Measurements from ENCODE around the gene AKNA. TPM values are rescaled to one million over a fixed set of nuclear protein-coding genes. Genes with fewer than 3 reads are reported as not detected.

The AKNA gene
- total RNA-seq, 1 experiment from 2014 or later, result 20.6 TPM

GRCh38 chr9:114411452-114411851, 23.7 kb upstream of the AKNA start:
- ChIA-PET CTCF (no interaction called here), RAD21 (ENCODE audit: low non-redundant PET in 1 of 2, low total read pairs in 2 of 2, uncharacterized antibody in 2 of 2, unreplicated experiment in 2 of 2) (no interaction called here), POLR2A (no interaction called here)
- no peaks in the 10 kb centered on the region for H3K27me3 ChIP-seq (ENCODE audit: insufficient read depth, low read length)
- H2AFZ ChIP-seq (ENCODE audit: low read depth, low read length, poor library complexity, severe bottlenecking), result no peak overlapping the region
- no peak overlapping the region for H3K27ac ChIP-seq (ENCODE audit: low read depth, low read length)
- no peaks in the 10 kb centered on the region for H4K20me1 ChIP-seq (ENCODE audit: insufficient read depth)
- H3K36me3 ChIP-seq (ENCODE audit: control insufficient read depth in 1 of 2, insufficient read depth in 2 of 2, low read length in 2 of 2), result no peaks in the 10 kb centered on the region
- no peaks in the 10 kb centered on the region for H3K9me3 ChIP-seq (ENCODE audit: control insufficient read depth in 1 of 2, insufficient read depth in 1 of 2, low read depth in 1 of 2, low read length in 2 of 2)
- H3K9ac ChIP-seq (ENCODE audit: low read length), result no peak overlapping the region
- ATAC-seq (no peak), DNase-seq (ENCODE audit: low read depth, low spot score) (no peak)
- no TSS peak for BruUV-seq (replicated peaks)
- no peaks in the 10 kb centered on the region for H3K9me2 ChIP-seq (ENCODE audit: insufficient read depth)
- TF ChIP-seq EGR1 (IDR thresholded peaks at IDR 0.05; ENCODE audit: low read depth), result no peak
- no peak for TF ChIP-seq ELF1 (IDR thresholded peaks at IDR 0.05; ENCODE audit: borderline replicate concordance, low read depth)
- no peak for TF ChIP-seq ATF3 (IDR thresholded peaks at IDR 0.05)
- TF ChIP-seq REST (IDR thresholded peaks at IDR 0.05; ENCODE audit: low read depth), result no peak
- TF ChIP-seq EZH2 (IDR thresholded peaks at IDR 0.05), result no peak
- no peak for TF ChIP-seq EZH2phosphoT487 (IDR thresholded peaks at IDR 0.05; ENCODE audit: borderline replicate concordance)
- TF ChIP-seq YY1 (IDR thresholded peaks at IDR 0.05; ENCODE audit: extremely low read depth, insufficient replicate concordance, low read depth, low read length), result no peak
- TF ChIP-seq MAX (IDR thresholded peaks at IDR 0.05), result no peak
- TF ChIP-seq ZBTB33 (IDR thresholded peaks at IDR 0.05; ENCODE audit: extremely low read depth, insufficient replicate concordance, low read length), result no peak
- TF ChIP-seq SRF (IDR thresholded peaks at IDR 0.05; ENCODE audit: low read depth), result no peak
- TF ChIP-seq ZFX (IDR thresholded peaks at IDR 0.05), result no peak
- no peak for TF ChIP-seq RAD21 (IDR thresholded peaks at IDR 0.05; ENCODE audit: low read depth)
- no peak overlapping the region for H3K4me2 ChIP-seq (ENCODE audit: low read length)
- no peaks in the 10 kb centered on the region for H3K79me2 ChIP-seq (ENCODE audit: insufficient read depth, low read length)
- no peak overlapping the region for H3K4me3 ChIP-seq (replicated peaks in 1 of 2; ENCODE audit: low read depth in 1 of 2, low read length in 2 of 2)
- intact Hi-C loops (cut with micrococcal nuclease), result no loop called here
- no peaks in the 10 kb centered on the region for H3K4me1 ChIP-seq (ENCODE audit: control insufficient read depth in 1 of 2, insufficient read depth in 2 of 2, low read length in 2 of 2)
